Endothelial cell of umbilical vein (primary cell): ENCODE results near the gene MRPS30. TPM values are rescaled to one million over a fixed set of nuclear protein-coding genes. Genes with fewer than 3 reads are reported as not detected.

Experiments used
- BruUV-seq: library from RNA; stranded (reverse); fragments of 400-500 nt; replicated peaks from 2 replicates; lab custom pipeline; 2021; lab: Mats Ljungman, UMichigan
- CTCF ChIA-PET: fragments of 300-600, 350-600 bp; sonication (Branson Sonifier 250); formaldehyde crosslinking; loops from one replicate; lab custom pipeline; 2021; ENCODE audit warnings: antibody characterized with exemption, inconsistent platforms; lab: Charles Lee
- POLR2A ChIA-PET: fragments of 300-600, 350-600 bp; sonication (Branson Sonifier 250); formaldehyde crosslinking; loops from one replicate; lab custom pipeline; 2021; ENCODE audit warnings: antibody characterized with exemption, inconsistent platforms; lab: Charles Lee
- DNase-seq: peaks from one replicate; pipeline ENCODE4 v3.0.0-alpha.2; 2011; ENCODE audit warnings: low read depth, low spot score
- FAIRE-seq: peaks from 2 replicates; lab custom pipeline; 2011; peaks lifted over from hg19 to GRCh38; lab: Jason Lieb, UNC
- H2AFZ ChIP-seq: 2 replicates; pipeline ENCODE4 v1.6.0; 2012; ENCODE audit warnings: low read depth, low read length, control low read depth, inconsistent platforms
- H3K27ac ChIP-seq: 2 replicates; pipeline ENCODE4 v1.5.1; 2011; ENCODE audit warnings: low read depth, mild to moderate bottlenecking, control low read depth, low read length, moderate library complexity; ENCODE audit not compliant: insufficient read depth
- H3K27me3 ChIP-seq, 2 experiments: 2 replicates each; pipeline versions ENCODE4 v1.6.0 to v1.6.1; 2011; ENCODE audit warnings: low read length in 2 of 2, mixed read lengths in 1 of 2; ENCODE audit not compliant: control insufficient read depth in 2 of 2, insufficient read depth in 2 of 2
- H3K36me3 ChIP-seq, 2 experiments: 2 replicates in 1 of 2; 3 replicates in 1 of 2; pipeline ENCODE4 v1.5.1; 2011; ENCODE audit warnings: low read length in 2 of 2, mild to moderate bottlenecking in 1 of 2, moderate library complexity in 1 of 2; ENCODE audit not compliant: control insufficient read depth in 2 of 2, insufficient read depth in 2 of 2; ENCODE audit errors: extremely low read depth in 1 of 2
- H3K4me1 ChIP-seq: 3 replicates; pipeline ENCODE4 v1.5.1; 2011; ENCODE audit warnings: mild to moderate bottlenecking, low read length; ENCODE audit not compliant: control insufficient read depth, insufficient read depth; ENCODE audit errors: extremely low read depth
- H3K4me2 ChIP-seq: 2 replicates; pipeline ENCODE4 v1.6.1; 2011; ENCODE audit warnings: low read length, control low read depth, mixed read lengths; ENCODE audit not compliant: insufficient read depth
- H3K4me3 ChIP-seq, 3 experiments: fragments of 200-600 bp in 1 of 3; sonication (generic), shearing (Covaris generic) in 1 of 3; replicated peaks in 1 of 3; 2 replicates each; pipeline ENCODE4 v1.5.1; 2011 to 2016; ENCODE audit warnings: control low read depth in 3 of 3, low read length in 3 of 3, mild to moderate bottlenecking in 2 of 3, inconsistent platforms in 1 of 3, low read depth in 1 of 3, moderate library complexity in 1 of 3; ENCODE audit not compliant: insufficient read depth in 1 of 3
- H3K79me2 ChIP-seq: 2 replicates; pipeline ENCODE4 v1.6.0; 2012; ENCODE audit warnings: low read length, inconsistent platforms; ENCODE audit not compliant: control insufficient read depth, insufficient read depth
- H3K9ac ChIP-seq: replicated peaks from 2 replicates; pipeline ENCODE3; 2011; ENCODE audit warnings: low read length, control low read depth; ENCODE audit not compliant: insufficient read depth; ENCODE audit errors: extremely low read depth
- H3K9me1 ChIP-seq: replicated peaks from 3 replicates; pipeline ENCODE4 v1.6.0; 2011; ENCODE audit warnings: mild to moderate bottlenecking, low read length; ENCODE audit not compliant: control insufficient read depth, insufficient read depth; ENCODE audit errors: extremely low read depth
- H3K9me3 ChIP-seq: replicated peaks from 2 replicates; pipeline ENCODE4 v1.5.1; 2012; ENCODE audit warnings: low read length, inconsistent platforms; ENCODE audit not compliant: control insufficient read depth, insufficient read depth
- H4K20me1 ChIP-seq: replicated peaks from 2 replicates; pipeline ENCODE3; 2011; ENCODE audit warnings: mild to moderate bottlenecking, low read length; ENCODE audit not compliant: control insufficient read depth, insufficient read depth; ENCODE audit errors: extremely low read depth
- EZH2 ChIP-seq: IDR thresholded peaks from 2 replicates; pipeline ENCODE4 v1.6.1; 2012; ENCODE audit warnings: borderline replicate concordance, low read depth, mild to moderate bottlenecking, moderate library complexity, low read length, inconsistent platforms; ENCODE audit not compliant: severe bottlenecking
- FOS ChIP-seq: IDR thresholded peaks from 2 replicates; pipeline ENCODE4 v1.6.1; 2011; ENCODE audit warnings: mild to moderate bottlenecking, low read length, moderate library complexity, borderline replicate concordance; ENCODE audit not compliant: insufficient read depth
- GATA2 ChIP-seq: IDR thresholded peaks from 2 replicates; pipeline ENCODE4 v1.7.0; 2011; ENCODE audit warnings: low read depth, mild to moderate bottlenecking, moderate library complexity, mixed read lengths, low read length; ENCODE audit not compliant: insufficient read length, insufficient read depth
- JUN ChIP-seq: IDR thresholded peaks from 2 replicates; pipeline ENCODE4 v1.6.1; 2011; ENCODE audit warnings: borderline replicate concordance, low read depth; ENCODE audit not compliant: insufficient read length, insufficient read depth
- MAX ChIP-seq: IDR thresholded peaks from 2 replicates; pipeline ENCODE4 v1.6.1; 2011; ENCODE audit not compliant: insufficient read depth, insufficient read length
- MYC ChIP-seq: IDR thresholded peaks from one replicate; pipeline ENCODE4 v1.6.1; 2011; ENCODE audit warnings: mild to moderate bottlenecking, low read depth, low read length
- POLR2A ChIP-seq: IDR thresholded peaks from 2 replicates; pipeline ENCODE4 v1.6.1; 2012; ENCODE audit warnings: low read depth, mild to moderate bottlenecking, control low read depth, low read length
- POLR2AphosphoS5 ChIP-seq: IDR thresholded peaks from 2 replicates; pipeline ENCODE4 v1.6.1; 2012; ENCODE audit warnings: low read depth, mild to moderate bottlenecking, control low read depth, low read length, moderate library complexity; ENCODE audit not compliant: insufficient read depth
- dilution Hi-C: fragments of 300-500 bp; cut with MboI; formaldehyde crosslinking; loops from one replicate; pipeline ENCODE4 v1.15.0; 2019; ENCODE audit warnings: low sequenced_read_pairs; ENCODE audit not compliant: extremely low pct_ligation_motif_present
- intact Hi-C: fragments of 100-400 bp; cut with micrococcal nuclease; formaldehyde crosslinking; loops from one replicate; pipeline ENCODE4 v1.10.0; 2022
- polyA plus RNA-seq, 4 experiments: library from polyadenylated mRNA; depleted of rRNA in 3 of 4; stranded (reverse) in 3 of 4; unstranded in 1 of 4; fragments of >200 nt; gene quantifications; 2 replicates each; pipeline versions ENCODE4 v1.2.1 to v1.2.3, GENCODE V29; 2011 to 2012; ENCODE audit warnings: missing spikeins in 1 of 4
- total RNA-seq: library from RNA; stranded (reverse); gene quantifications from 2 replicates; pipeline ENCODE4 v1.2.3, GENCODE V29; 2021
- TF ChIP-seq, protein P1 (sequence below), 2 donors: IDR thresholded peaks; 1 replicate in 1 of 2; 2 replicates in 1 of 2; pipeline ENCODE4 v1.5.1; 2011; ENCODE audit warnings: low read length in 2 of 2, mild to moderate bottlenecking in 2 of 2, moderate library complexity in 2 of 2, control low read depth in 1 of 2, inconsistent platforms in 1 of 2, low read depth in 1 of 2; ENCODE audit not compliant: insufficient read depth in 1 of 2; ENCODE audit errors: extremely low read depth in 1 of 2

MRPS30 gene
- total and polyA plus RNA-seq, 2 donors (not counting 3 experiments of a cell fraction or from before 2014, with no cell fraction given) = 33.8 to 34.6 TPM

DNA sequence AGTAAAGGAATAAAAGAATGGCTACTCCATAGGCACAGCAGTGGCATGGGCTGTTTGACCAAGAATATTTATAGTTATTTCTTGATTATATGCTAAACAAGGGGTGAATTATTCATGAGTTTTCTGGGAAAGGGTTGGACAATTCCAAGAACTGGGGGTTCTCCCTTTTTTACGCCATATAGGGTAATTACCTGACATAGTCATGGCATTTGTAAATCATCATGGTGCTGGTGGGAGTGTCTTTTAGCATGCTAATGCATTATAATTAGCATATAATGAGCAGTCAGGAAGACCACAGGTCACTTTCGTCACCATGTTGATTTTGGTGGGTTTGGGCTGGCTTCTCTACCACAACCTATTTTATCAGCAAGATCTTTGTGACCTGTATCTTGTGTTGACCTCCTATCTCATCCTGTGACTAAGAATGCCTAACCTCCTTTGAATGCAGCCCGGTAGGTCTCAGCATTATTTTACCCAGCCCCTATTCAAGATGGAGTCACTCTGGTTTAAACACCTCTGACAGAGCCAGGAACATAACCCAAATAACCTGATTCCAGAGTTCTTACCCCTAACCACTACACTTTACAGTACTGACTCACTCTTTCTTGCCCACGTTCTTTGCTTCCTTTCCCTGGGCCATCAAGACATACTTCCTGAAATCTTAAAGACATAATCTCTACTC is 25.0 kb upstream of the MRPS30 start:
- FAIRE-seq = no peak
- Histone ChIP-seq H3K27ac (no peak overlapping the region), H3K4me2 (no peak overlapping the region), H4K20me1 (no peaks in the 10 kb centered on the region), H3K9me3 (no peaks in the 10 kb centered on the region), H3K4me1 (peaks cover under 1% of the 10 kb centered on the region), H3K9me1 (no peaks in the 10 kb centered on the region), H2AFZ (no peak overlapping the region), H3K27me3 (no peaks in the 10 kb centered on the region), H3K9ac (no peak overlapping the region), H3K36me3 (no peaks in the 10 kb centered on the region), H3K79me2 (no peaks in the 10 kb centered on the region), H3K4me3 (no peak overlapping the region)
- POLR2A ChIA-PET = no interaction called here
- TF ChIP-seq GATA2 = no peak
- no peak for TF ChIP-seq JUN
- TF ChIP-seq, protein P1, sequence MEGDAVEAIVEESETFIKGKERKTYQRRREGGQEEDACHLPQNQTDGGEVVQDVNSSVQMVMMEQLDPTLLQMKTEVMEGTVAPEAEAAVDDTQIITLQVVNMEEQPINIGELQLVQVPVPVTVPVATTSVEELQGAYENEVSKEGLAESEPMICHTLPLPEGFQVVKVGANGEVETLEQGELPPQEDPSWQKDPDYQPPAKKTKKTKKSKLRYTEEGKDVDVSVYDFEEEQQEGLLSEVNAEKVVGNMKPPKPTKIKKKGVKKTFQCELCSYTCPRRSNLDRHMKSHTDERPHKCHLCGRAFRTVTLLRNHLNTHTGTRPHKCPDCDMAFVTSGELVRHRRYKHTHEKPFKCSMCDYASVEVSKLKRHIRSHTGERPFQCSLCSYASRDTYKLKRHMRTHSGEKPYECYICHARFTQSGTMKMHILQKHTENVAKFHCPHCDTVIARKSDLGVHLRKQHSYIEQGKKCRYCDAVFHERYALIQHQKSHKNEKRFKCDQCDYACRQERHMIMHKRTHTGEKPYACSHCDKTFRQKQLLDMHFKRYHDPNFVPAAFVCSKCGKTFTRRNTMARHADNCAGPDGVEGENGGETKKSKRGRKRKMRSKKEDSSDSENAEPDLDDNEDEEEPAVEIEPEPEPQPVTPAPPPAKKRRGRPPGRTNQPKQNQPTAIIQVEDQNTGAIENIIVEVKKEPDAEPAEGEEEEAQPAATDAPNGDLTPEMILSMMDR (IDR thresholded peaks at IDR 0.05; ENCODE audit: extremely low read depth in 1 of 2, insufficient read depth in 1 of 2, low read depth in 1 of 2, low read length in 2 of 2) = no peak
- TF ChIP-seq POLR2AphosphoS5 = no peak
- no peak for DNase-seq
- CTCF ChIA-PET = no interaction called here
- intact Hi-C loops (no loop called here), dilution Hi-C loops (no loop called here)
- BruUV-seq = no TSS peak

DNA sequence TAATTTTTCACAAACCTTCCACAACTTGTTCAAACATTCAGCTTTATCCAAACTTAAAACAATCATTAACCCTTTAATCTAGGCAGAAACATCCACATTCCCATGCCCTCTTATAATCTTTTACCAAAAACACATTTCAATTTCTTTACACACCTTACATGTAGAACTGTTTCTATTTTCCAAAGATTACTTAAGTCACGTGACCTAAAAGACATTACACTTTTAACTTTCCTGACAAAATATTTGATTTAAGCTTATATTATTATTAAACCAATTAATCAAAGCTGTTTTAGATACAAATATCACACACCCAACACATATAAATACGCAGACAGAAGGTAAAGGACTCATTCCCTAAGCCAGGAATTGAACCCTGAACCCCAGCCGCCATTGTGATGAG is 21.0 kb upstream of the MRPS30 start:
- no peak overlapping the region for H2AFZ ChIP-seq
- FAIRE-seq (no peak), DNase-seq (no peak)
- no peak overlapping the region for H3K9ac ChIP-seq
- CTCF ChIA-PET = no interaction called here
- H3K9me1 ChIP-seq = no peaks in the 10 kb centered on the region
- no peaks in the 10 kb centered on the region for H3K27me3 ChIP-seq
- dilution Hi-C loops = no loop called here
- POLR2A ChIA-PET = no interaction called here
- no peak overlapping the region for H3K27ac ChIP-seq
- no peaks in the 10 kb centered on the region for H3K79me2 ChIP-seq
- intact Hi-C loops = no loop called here
- TF ChIP-seq GATA2 (no peak), JUN (no peak), POLR2A (no peak), EZH2 (no peak), FOS (no peak), MYC (no peak), POLR2AphosphoS5 (no peak), MAX (no peak)
- TF ChIP-seq, protein P1 (IDR thresholded peaks at IDR 0.05; ENCODE audit: extremely low read depth in 1 of 2, insufficient read depth in 1 of 2, low read depth in 1 of 2, low read length in 2 of 2) = no peak
- H3K36me3 ChIP-seq = no peaks in the 10 kb centered on the region
- H3K9me3 ChIP-seq = no peaks in the 10 kb centered on the region
- peaks cover 9% of the 10 kb centered on the region for H3K4me1 ChIP-seq
- H3K4me2 ChIP-seq = no peak overlapping the region
- H4K20me1 ChIP-seq = no peaks in the 10 kb centered on the region
- no peak overlapping the region for H3K4me3 ChIP-seq
- BruUV-seq = no TSS peak
